Erythroblast (primary cell): ENCODE measurements around the gene FIP1L1.

ENCODE experiments used
- DNase-seq, 2 experiments: peaks; one replicate each; lab custom pipeline; 2025; lab: John Stamatoyannopoulos, UW
- GATA1 ChIP-seq: IDR thresholded peaks from 2 replicates; pipeline ENCODE4 v1.6.1; 2011; ENCODE audit warnings: low read depth, mild to moderate bottlenecking, control low read depth, low read length, moderate library complexity
- POLR2A ChIP-seq: IDR thresholded peaks from 2 replicates; pipeline ENCODE4 v1.6.1; 2011; ENCODE audit warnings: mild to moderate bottlenecking, low read length

FIP1L1 gene

GRCh38 chr4:53476232-53477037 is 99.0 kb downstream of the FIP1L1 start:
- DNase-seq, result no peak

GRCh38 chr4:53477038-53477565 is 99.7 kb downstream of the FIP1L1 start:
- no peak for TF ChIP-seq POLR2A
- TF ChIP-seq GATA1, result no peak
- no peak for DNase-seq

More at GRCh38 chr4:53476232-53477037, 99.0 kb downstream of the FIP1L1 start:
- no peak for TF ChIP-seq POLR2A
- TF ChIP-seq GATA1, result no peak

GRCh38 chr4:53477636-53478035 is 100.2 kb downstream of the FIP1L1 start:
- no peak for TF ChIP-seq GATA1
- TF ChIP-seq POLR2A, result no peak
- no peak for DNase-seq

- DNase-seq, result peak in 1 of 2 experiments; percentile 6
- TF ChIP-seq POLR2A, result no peak
- no peak for TF ChIP-seq GATA1
Observed at GRCh38 chr4:53478671-53479456, 101.4 kb downstream of the FIP1L1 start.

GRCh38 chr4:53479736-53480525 is 102.5 kb downstream of the FIP1L1 start:
- no peak for DNase-seq
- TF ChIP-seq POLR2A (no peak), GATA1 (no peak)

GRCh38 chr4:53480909-53481308 is 103.5 kb downstream of the FIP1L1 start:
- DNase-seq, result no peak
- TF ChIP-seq GATA1, result no peak
- TF ChIP-seq POLR2A, result no peak

GRCh38 chr4:53481586-53481985 is 104.1 kb downstream of the FIP1L1 start:
- TF ChIP-seq POLR2A (no peak), GATA1 (no peak)
- no peak for DNase-seq

- DNase-seq, result no peak
Observed at GRCh38 chr4:53483250-53483649, 105.8 kb downstream of the FIP1L1 start.

GRCh38 chr4:53484911-53485657 is 107.6 kb downstream of the FIP1L1 start:
- no peak for DNase-seq
- TF ChIP-seq POLR2A, result no peak
- no peak for TF ChIP-seq GATA1

More at GRCh38 chr4:53483250-53483649, 105.8 kb downstream of the FIP1L1 start:
- no peak for TF ChIP-seq GATA1
- no peak for TF ChIP-seq POLR2A

- no peak for DNase-seq
- no peak for TF ChIP-seq GATA1
- no peak for TF ChIP-seq POLR2A
Observed at GRCh38 chr4:53485658-53486040, 108.2 kb downstream of the FIP1L1 start.

GRCh38 chr4:53487766-53488165 is 110.3 kb downstream of the FIP1L1 start:
- DNase-seq, result no peak

GRCh38 chr4:53489279-53489889 is 111.9 kb downstream of the FIP1L1 start:
- TF ChIP-seq GATA1, result no peak
- no peak for TF ChIP-seq POLR2A
- DNase-seq, result peak in 1 of 2 experiments; percentile 33

More at GRCh38 chr4:53487766-53488165, 110.3 kb downstream of the FIP1L1 start:
- TF ChIP-seq GATA1, result no peak
- no peak for TF ChIP-seq POLR2A
